Measurements from ENCODE around the gene DNAJC24.
"Not testable (repeated sequence)": the region's sequence is repeated elsewhere in the genome, so short reads cannot be mapped to it uniquely, and the experiment has no call there.

The DNAJC24 gene, protein sequence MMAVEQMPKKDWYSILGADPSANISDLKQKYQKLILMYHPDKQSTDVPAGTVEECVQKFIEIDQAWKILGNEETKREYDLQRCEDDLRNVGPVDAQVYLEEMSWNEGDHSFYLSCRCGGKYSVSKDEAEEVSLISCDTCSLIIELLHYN
- total RNA-seq, result 14.3 to 17.5 (median 14.4) reads per million in 3 donors

DNA sequence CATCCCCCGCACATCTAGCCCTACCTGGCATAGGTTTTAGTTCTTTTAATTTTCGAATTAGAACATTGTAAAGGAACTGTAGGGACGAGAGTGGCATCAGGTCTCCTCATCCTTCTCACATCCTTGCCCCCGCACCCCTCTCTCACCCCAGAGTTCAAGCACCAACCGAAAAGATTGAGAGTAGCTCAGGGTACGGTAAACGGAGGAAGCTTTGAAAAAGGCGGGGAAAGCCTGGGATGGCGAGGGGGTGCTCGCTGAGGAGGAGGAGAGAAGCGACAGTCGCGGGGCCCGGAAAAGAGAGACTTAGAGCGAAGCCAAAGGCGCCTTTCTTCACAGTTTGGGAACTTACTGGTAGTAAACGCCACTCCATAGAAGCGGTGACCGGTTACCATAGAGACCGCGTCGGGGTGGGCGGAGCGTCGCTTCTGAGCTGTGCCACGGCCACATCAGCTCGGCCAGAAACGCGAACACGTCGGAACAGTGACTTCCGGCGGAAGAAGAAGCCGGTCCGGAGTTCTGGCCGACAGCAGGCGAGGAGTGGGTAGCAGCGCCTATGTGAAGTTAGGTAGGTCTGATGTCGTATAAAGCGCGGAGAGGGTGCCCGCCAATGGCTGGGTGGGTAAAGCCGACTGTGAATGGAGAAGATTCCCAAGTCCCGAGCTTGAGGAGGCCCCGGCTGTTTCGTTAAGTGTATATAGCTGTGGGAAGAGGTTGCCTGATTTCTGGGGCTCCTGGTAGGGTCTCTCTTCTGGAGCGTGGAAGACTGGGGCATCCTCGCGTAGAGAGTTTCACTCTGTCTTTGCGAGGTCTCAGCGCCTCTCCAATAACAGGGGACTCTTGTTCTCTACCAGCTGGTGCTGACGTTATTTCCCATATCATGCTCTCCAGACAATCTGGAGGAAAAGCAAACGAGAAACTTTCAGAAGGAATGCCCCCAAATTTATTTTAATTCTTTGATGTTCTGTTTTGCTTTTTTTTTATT lies at the start of gene DNAJC24, which contains the start of gene DCDC1:
TSS of gene DNAJC24 (plus strand) at position 513 of the 982 bp plus-strand sequence. CDS start 889 bp downstream, outside the sequence.
TSS of gene DCDC1 (minus strand) at position 392 of the 982 bp plus-strand sequence. CDS start 41,459 bp downstream, outside the sequence.
- Histone ChIP-seq H3K9me3 (ENCODE audit: control insufficient read depth, low read length) (no peaks in the 10 kb centered on the region), H3K4me1 (ENCODE audit: control insufficient read depth, insufficient read depth, low read length, poor library complexity, severe bottlenecking) (peaks cover 16% of the 10 kb centered on the region), H3K36me3 (ENCODE audit: control insufficient read depth, insufficient read depth, low read length) (no peaks in the 10 kb centered on the region), H3K27ac (ENCODE audit: insufficient read depth, low read length, poor library complexity, severe bottlenecking) (peak within 1 kb of the TSS; percentile 78), H3K4me3 (ENCODE audit: insufficient read depth, low read depth, low read length, poor library complexity, severe bottlenecking) (peak within 1 kb of the TSS; percentile 87), H3K27me3 (replicated peaks; ENCODE audit: control insufficient read depth, insufficient read depth, low read length, poor library complexity, severe bottlenecking) (no peaks in the 10 kb centered on the region)
- peak; percentile 84 to 91 (median 87) for DNase-seq

DNA sequence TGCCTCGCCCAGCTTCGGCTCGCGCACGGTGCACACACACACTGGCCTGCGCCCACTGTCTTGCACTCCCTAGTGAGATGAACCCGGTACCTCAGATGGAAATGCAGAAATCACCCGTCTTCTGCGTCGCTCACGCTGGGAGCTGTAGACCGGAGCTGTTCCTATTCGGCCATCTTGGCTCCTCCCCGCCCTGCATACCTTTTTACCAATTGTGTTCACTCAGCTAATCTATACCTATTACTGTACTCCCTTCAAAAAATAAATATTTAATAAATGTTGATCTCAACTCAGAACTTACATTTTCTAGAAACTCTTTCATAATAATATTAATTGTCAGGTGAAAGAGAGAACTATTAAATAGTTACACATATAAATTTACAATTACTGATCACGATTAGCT lies 48.2 kb upstream of the DNAJC24 start:
- not testable (repeated sequence) for H3K27ac ChIP-seq (ENCODE audit: insufficient read depth, low read length, poor library complexity, severe bottlenecking); DNase-seq

DNA sequence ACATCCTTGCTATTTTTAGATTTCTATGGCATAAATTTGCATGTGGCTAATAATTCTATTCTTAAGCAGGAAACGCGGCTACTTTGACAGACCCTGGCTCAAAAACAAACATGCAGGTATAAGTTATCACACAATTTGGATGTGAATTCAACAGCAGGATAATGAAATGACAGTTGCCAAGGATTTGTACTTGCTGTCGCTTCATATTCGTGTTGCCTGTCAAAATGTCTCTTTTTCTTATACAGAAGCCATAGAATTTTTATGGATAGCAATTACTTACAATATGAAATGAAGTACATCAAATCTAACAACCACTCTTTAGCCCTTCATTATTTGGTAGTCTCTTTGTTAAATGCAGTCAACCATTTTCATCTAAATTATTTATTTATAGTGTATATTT lies 46.5 kb upstream of the DNAJC24 start:
- DNase-seq, result no peak
- no peaks in the 10 kb centered on the region for H3K27me3 ChIP-seq (replicated peaks; ENCODE audit: control insufficient read depth, insufficient read depth, low read length, poor library complexity, severe bottlenecking)

More for the DNA sequence above, 48.2 kb upstream of the DNAJC24 start:
- not testable (repeated sequence) for H3K4me3 ChIP-seq (ENCODE audit: insufficient read depth, low read depth, low read length, poor library complexity, severe bottlenecking); H3K27me3 ChIP-seq (replicated peaks; ENCODE audit: control insufficient read depth, insufficient read depth, low read length, poor library complexity, severe bottlenecking); H3K36me3 ChIP-seq (ENCODE audit: control insufficient read depth, insufficient read depth, low read length); H3K9me3 ChIP-seq (ENCODE audit: control insufficient read depth, low read length); H3K4me1 ChIP-seq (ENCODE audit: control insufficient read depth, insufficient read depth, low read length, poor library complexity, severe bottlenecking)

DNA sequence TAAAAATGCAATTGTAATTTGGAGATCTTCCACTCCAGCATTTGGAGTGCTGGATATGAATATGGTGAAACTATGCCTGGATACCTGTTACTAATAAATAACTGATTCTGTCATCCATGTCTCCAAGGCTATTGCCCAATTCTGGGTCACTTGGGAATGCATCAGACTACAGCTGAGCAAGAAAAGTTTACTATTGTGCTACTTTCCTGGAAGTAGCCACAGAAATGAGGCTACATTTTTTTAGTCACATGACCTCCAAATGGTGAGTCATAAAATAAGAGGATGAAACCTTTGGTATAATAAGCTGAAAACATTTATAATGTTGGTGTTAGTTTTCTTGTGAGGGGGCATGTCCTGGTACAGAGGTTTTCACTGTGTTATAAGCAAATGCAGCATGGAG lies 44.5 kb upstream of the DNAJC24 start:
- Histone ChIP-seq H3K27me3 (replicated peaks; ENCODE audit: control insufficient read depth, insufficient read depth, low read length, poor library complexity, severe bottlenecking) (no peaks in the 10 kb centered on the region), H3K4me3 (ENCODE audit: insufficient read depth, low read depth, low read length, poor library complexity, severe bottlenecking) (no peak overlapping the region), H3K36me3 (ENCODE audit: control insufficient read depth, insufficient read depth, low read length) (no peaks in the 10 kb centered on the region), H3K9me3 (ENCODE audit: control insufficient read depth, low read length) (no peaks in the 10 kb centered on the region), H3K27ac (ENCODE audit: insufficient read depth, low read length, poor library complexity, severe bottlenecking) (no peak overlapping the region), H3K4me1 (ENCODE audit: control insufficient read depth, insufficient read depth, low read length, poor library complexity, severe bottlenecking) (no peaks in the 10 kb centered on the region)
- DNase-seq, result no peak

More for the DNA sequence above, 46.5 kb upstream of the DNAJC24 start:
- Histone ChIP-seq H3K4me1 (ENCODE audit: control insufficient read depth, insufficient read depth, low read length, poor library complexity, severe bottlenecking) (no peaks in the 10 kb centered on the region), H3K27ac (ENCODE audit: insufficient read depth, low read length, poor library complexity, severe bottlenecking) (no peak overlapping the region), H3K36me3 (ENCODE audit: control insufficient read depth, insufficient read depth, low read length) (no peaks in the 10 kb centered on the region), H3K9me3 (ENCODE audit: control insufficient read depth, low read length) (no peaks in the 10 kb centered on the region), H3K4me3 (ENCODE audit: insufficient read depth, low read depth, low read length, poor library complexity, severe bottlenecking) (no peak overlapping the region)

DNA sequence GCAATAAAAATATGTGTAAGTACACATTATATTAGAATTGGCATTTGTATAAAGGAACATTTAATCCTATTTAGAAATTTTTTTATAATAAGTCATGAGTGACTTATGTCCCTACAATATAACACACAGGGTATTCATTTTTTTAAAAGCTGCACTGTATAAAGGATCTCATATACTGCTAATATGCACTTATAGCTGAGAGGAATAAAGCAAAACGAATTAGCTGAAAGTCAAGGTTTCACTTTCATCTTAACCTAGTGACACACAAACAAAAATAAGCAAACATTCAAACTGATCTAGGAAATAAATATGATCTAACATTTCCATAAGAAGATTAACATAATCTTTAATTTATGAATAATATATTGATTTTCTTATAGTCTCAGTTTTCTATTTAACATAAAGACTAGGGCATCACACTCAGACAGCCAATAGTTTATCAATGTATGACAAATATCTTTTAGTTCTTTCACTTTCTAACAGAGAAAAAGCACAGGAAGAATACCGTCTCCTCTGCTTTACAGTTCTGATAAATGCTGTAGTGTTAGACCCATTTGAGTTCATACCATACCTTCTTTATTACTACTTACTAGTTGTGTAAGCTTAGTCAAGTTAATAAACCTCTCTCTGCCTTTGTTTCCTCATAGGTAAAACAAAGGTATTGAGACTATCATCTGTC lies 43.1 kb upstream of the DNAJC24 start:
- no peaks in the 10 kb centered on the region for H3K9me3 ChIP-seq (ENCODE audit: control insufficient read depth, low read length)
- no peak overlapping the region for H3K27ac ChIP-seq (ENCODE audit: insufficient read depth, low read length, poor library complexity, severe bottlenecking)
- no peak overlapping the region for H3K4me3 ChIP-seq (ENCODE audit: insufficient read depth, low read depth, low read length, poor library complexity, severe bottlenecking)
- no peak for DNase-seq
- no peaks in the 10 kb centered on the region for H3K27me3 ChIP-seq (replicated peaks; ENCODE audit: control insufficient read depth, insufficient read depth, low read length, poor library complexity, severe bottlenecking)
- H3K36me3 ChIP-seq (ENCODE audit: control insufficient read depth, insufficient read depth, low read length), result no peaks in the 10 kb centered on the region
- H3K4me1 ChIP-seq (ENCODE audit: control insufficient read depth, insufficient read depth, low read length, poor library complexity, severe bottlenecking), result no peaks in the 10 kb centered on the region

DNA sequence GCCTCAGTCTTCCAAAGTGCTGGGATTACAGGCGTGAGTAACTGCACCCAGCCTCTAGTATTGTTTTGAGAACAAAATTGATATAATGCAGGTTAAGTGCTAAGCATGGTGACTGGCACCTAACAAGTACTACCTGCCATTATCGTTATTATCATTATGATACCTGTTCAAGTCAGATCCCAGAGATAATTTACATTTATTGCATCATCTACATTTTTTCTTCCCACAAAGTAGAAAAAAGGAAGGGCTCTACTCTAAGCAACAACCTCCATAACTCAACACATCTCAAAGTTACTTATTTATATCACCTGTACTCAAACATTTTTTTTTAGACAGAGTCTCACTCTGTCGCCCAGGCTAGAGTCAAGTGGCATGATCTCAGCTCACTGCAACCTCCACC lies 42.2 kb upstream of the DNAJC24 start:
- no peaks in the 10 kb centered on the region for H3K36me3 ChIP-seq (ENCODE audit: control insufficient read depth, insufficient read depth, low read length)
- H3K4me3 ChIP-seq (ENCODE audit: insufficient read depth, low read depth, low read length, poor library complexity, severe bottlenecking), result no peak overlapping the region
- H3K4me1 ChIP-seq (ENCODE audit: control insufficient read depth, insufficient read depth, low read length, poor library complexity, severe bottlenecking), result no peaks in the 10 kb centered on the region
- no peak overlapping the region for H3K27ac ChIP-seq (ENCODE audit: insufficient read depth, low read length, poor library complexity, severe bottlenecking)
- no peak for DNase-seq
- no peaks in the 10 kb centered on the region for H3K27me3 ChIP-seq (replicated peaks; ENCODE audit: control insufficient read depth, insufficient read depth, low read length, poor library complexity, severe bottlenecking)
- no peaks in the 10 kb centered on the region for H3K9me3 ChIP-seq (ENCODE audit: control insufficient read depth, low read length)

DNA sequence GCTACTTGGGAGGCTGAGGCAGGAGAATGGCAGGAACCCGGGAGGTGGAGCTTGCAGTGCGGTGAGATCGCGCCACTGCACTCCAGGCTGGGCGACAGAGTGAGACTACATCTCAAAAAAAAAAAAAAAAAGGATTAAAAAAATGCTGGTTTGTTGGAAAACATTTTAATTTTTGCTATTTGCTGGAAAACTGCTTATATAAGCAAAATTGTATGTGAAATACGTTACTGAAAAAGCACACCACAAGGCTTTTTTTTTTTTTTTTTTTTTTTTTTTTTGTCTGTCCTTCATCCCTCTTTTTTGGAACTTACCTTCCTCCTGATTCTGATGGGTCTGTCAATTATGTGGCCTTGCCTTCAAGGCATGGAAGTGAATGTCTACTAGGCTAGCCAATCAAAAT lies 41.0 kb upstream of the DNAJC24 start:
- Histone ChIP-seq H3K27me3 (replicated peaks; ENCODE audit: control insufficient read depth, insufficient read depth, low read length, poor library complexity, severe bottlenecking) (no peaks in the 10 kb centered on the region), H3K9me3 (ENCODE audit: control insufficient read depth, low read length) (no peaks in the 10 kb centered on the region), H3K36me3 (ENCODE audit: control insufficient read depth, insufficient read depth, low read length) (no peaks in the 10 kb centered on the region), H3K27ac (ENCODE audit: insufficient read depth, low read length, poor library complexity, severe bottlenecking) (no peak overlapping the region), H3K4me1 (ENCODE audit: control insufficient read depth, insufficient read depth, low read length, poor library complexity, severe bottlenecking) (no peaks in the 10 kb centered on the region), H3K4me3 (ENCODE audit: insufficient read depth, low read depth, low read length, poor library complexity, severe bottlenecking) (no peak overlapping the region)
- no peak for DNase-seq

DNA sequence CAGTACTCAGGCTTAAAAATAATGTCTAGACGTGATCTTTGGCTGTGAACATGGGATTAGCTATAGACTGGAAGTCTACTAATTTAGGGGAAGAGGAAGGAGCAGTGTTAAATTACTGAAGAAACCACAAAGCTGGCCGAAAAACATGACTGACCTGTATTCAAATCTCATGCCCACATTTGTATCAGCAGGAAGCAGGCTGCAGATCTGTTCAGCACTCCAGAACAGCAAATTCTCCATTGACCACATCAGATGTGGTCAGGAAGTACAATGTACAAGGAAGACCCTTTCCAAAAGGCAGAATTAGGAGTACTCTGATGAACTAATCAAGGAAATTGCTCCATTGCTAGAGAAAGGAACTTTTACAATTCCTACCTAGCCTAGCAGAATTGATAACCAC lies 31.9 kb upstream of the DNAJC24 start:
- H3K9me3 ChIP-seq (ENCODE audit: control insufficient read depth, low read length), result no peaks in the 10 kb centered on the region

DNA sequence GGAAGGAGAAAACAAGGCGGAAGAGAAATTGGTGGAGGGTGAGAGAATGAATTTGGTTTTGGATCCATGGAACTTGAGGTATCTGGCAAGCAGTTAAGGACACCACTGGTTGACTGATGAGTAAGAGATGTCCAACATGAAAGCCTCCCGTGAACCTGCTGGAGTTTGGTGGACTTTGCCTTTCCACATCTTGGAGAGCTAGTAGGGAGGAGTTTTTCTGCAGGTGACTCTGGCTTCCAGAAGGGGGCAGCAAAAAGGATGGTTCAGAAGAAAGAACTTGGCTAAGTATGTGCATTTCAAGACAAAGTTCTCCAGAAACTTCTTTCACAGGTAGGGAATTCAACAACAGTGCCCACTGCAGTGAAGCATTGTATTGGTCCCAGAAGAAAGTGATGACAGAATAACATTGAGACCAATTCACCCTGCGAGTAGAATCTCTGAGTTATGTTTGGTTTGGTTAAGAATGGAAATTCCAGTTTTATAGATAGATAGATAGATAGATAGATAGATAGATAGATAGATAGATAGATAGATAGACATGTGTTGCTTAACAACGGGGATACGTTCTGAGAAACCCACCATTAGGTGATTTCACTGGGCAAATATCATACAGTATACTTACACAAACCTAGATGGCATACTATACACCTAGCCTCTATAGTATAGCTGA lies 28.6 kb upstream of the DNAJC24 start:
- no peaks in the 10 kb centered on the region for H3K9me3 ChIP-seq (ENCODE audit: control insufficient read depth, low read length)
- DNase-seq, result no peak
- H3K27me3 ChIP-seq (replicated peaks; ENCODE audit: control insufficient read depth, insufficient read depth, low read length, poor library complexity, severe bottlenecking), result no peaks in the 10 kb centered on the region
- H3K4me1 ChIP-seq (ENCODE audit: control insufficient read depth, insufficient read depth, low read length, poor library complexity, severe bottlenecking), result no peaks in the 10 kb centered on the region
- H3K27ac ChIP-seq (ENCODE audit: insufficient read depth, low read length, poor library complexity, severe bottlenecking), result no peak overlapping the region
- no peaks in the 10 kb centered on the region for H3K36me3 ChIP-seq (ENCODE audit: control insufficient read depth, insufficient read depth, low read length)
- no peak overlapping the region for H3K4me3 ChIP-seq (ENCODE audit: insufficient read depth, low read depth, low read length, poor library complexity, severe bottlenecking)

More for the DNA sequence above, 31.9 kb upstream of the DNAJC24 start:
- Histone ChIP-seq H3K36me3 (ENCODE audit: control insufficient read depth, insufficient read depth, low read length) (no peaks in the 10 kb centered on the region), H3K27me3 (replicated peaks; ENCODE audit: control insufficient read depth, insufficient read depth, low read length, poor library complexity, severe bottlenecking) (no peaks in the 10 kb centered on the region), H3K27ac (ENCODE audit: insufficient read depth, low read length, poor library complexity, severe bottlenecking) (no peak overlapping the region), H3K4me3 (ENCODE audit: insufficient read depth, low read depth, low read length, poor library complexity, severe bottlenecking) (no peak overlapping the region), H3K4me1 (ENCODE audit: control insufficient read depth, insufficient read depth, low read length, poor library complexity, severe bottlenecking) (no peaks in the 10 kb centered on the region)
- DNase-seq, result no peak

All from effector memory CD4-positive, alpha-beta T cell (primary cell).